Nephron (organoid): ENCODE measurements around the gene ISCA2.

ENCODE experiments used
- H3K27ac Mint-ChIP-seq, 3 experiments: 2 replicates each; pipeline ENCODE4 v1.8.0; 2020; ENCODE audit warnings: mixed read lengths in 3 of 3, mild to moderate bottlenecking in 2 of 3, moderate library complexity in 1 of 3
- H3K27me3 Mint-ChIP-seq: 2 replicates; pipeline ENCODE4 v1.8.0; 2021; ENCODE audit warnings: low read depth, mild to moderate bottlenecking, moderate library complexity, mixed read lengths
- H3K36me3 Mint-ChIP-seq: 2 replicates; pipeline ENCODE4 v1.8.0; 2020; ENCODE audit warnings: low read depth, mixed read lengths
- H3K4me1 Mint-ChIP-seq: 2 replicates; pipeline ENCODE4 v1.8.0; 2020; ENCODE audit warnings: mixed read lengths
- H3K4me3 Mint-ChIP-seq, 3 experiments: 2 replicates each; pipeline ENCODE4 v1.8.0; 2020; ENCODE audit warnings: mild to moderate bottlenecking in 3 of 3, mixed read lengths in 3 of 3, moderate library complexity in 2 of 3
- H3K9me3 Mint-ChIP-seq: 2 replicates; pipeline ENCODE4 v1.8.0; 2020; ENCODE audit warnings: mixed read lengths
- CTCF ChIP-seq, 3 experiments: fragments of 200-600 bp; sonication (generic); IDR thresholded peaks; one replicate each; pipeline ENCODE4 v1.5.0; 2021; ENCODE audit warnings: antibody characterized with exemption in 3 of 3; ENCODE audit not compliant: unreplicated experiment in 3 of 3

Gene ISCA2

GRCh38 chr14:74500417-74501134 is 7.0 kb downstream of the ISCA2 start:
- no peak for TF ChIP-seq CTCF (IDR thresholded peaks at IDR 0.05; ENCODE audit: unreplicated experiment in 3 of 3)
- H3K27ac Mint-ChIP-seq: peak overlapping the region in 2 of 3 experiments; percentile 21 to 34
- no peaks in the 10 kb centered on the region for H3K9me3 Mint-ChIP-seq
- no peaks in the 10 kb centered on the region for H3K36me3 Mint-ChIP-seq
- H3K27me3 Mint-ChIP-seq: no peaks in the 10 kb centered on the region
- no peak overlapping the region for H3K4me3 Mint-ChIP-seq
- H3K4me1 Mint-ChIP-seq: peaks cover 14% of the 10 kb centered on the region

- Mint-ChIP-seq H3K27me3 (no peaks in the 10 kb centered on the region), H3K36me3 (no peaks in the 10 kb centered on the region), H3K9me3 (no peaks in the 10 kb centered on the region), H3K4me3 (peak overlapping the region in 2 of 3 experiments; percentile 4 to 10), H3K4me1 (peaks cover 14% of the 10 kb centered on the region), H3K27ac (peak overlapping the region in 2 of 3 experiments; percentile 21 to 34)
- peak; percentile 79 to 90 (median 81) for TF ChIP-seq CTCF (IDR thresholded peaks at IDR 0.05; ENCODE audit: unreplicated experiment in 3 of 3)
Measured at GRCh38 chr14:74501135-74501614, 7.6 kb downstream of the ISCA2 start.

- H3K36me3 Mint-ChIP-seq: no peaks in the 10 kb centered on the region
- TF ChIP-seq CTCF (IDR thresholded peaks at IDR 0.05; ENCODE audit: unreplicated experiment in 3 of 3): no peak
- no peaks in the 10 kb centered on the region for H3K27me3 Mint-ChIP-seq
- H3K4me3 Mint-ChIP-seq: no peak overlapping the region
- H3K9me3 Mint-ChIP-seq: no peaks in the 10 kb centered on the region
- peak overlapping the region in 2 of 3 experiments; percentile 34 to 49 for H3K27ac Mint-ChIP-seq
- peaks cover 14% of the 10 kb centered on the region for H3K4me1 Mint-ChIP-seq
Measured at GRCh38 chr14:74501691-74502090, 8.1 kb downstream of the ISCA2 start.

- Mint-ChIP-seq H3K4me1 (peaks cover 14% of the 10 kb centered on the region), H3K9me3 (no peaks in the 10 kb centered on the region), H3K27me3 (no peaks in the 10 kb centered on the region), H3K27ac (peak overlapping the region; percentile 35 to 68 (median 49)), H3K4me3 (no peak overlapping the region), H3K36me3 (no peaks in the 10 kb centered on the region)
- peak; percentile 44 to 62 (median 56) for TF ChIP-seq CTCF (IDR thresholded peaks at IDR 0.05; ENCODE audit: unreplicated experiment in 3 of 3)
Measured at GRCh38 chr14:74502236-74503019, 8.9 kb downstream of the ISCA2 start.

- no peaks in the 10 kb centered on the region for H3K27me3 Mint-ChIP-seq
- no peak overlapping the region for H3K4me3 Mint-ChIP-seq
- no peaks in the 10 kb centered on the region for H3K9me3 Mint-ChIP-seq
- no peaks in the 10 kb centered on the region for H3K36me3 Mint-ChIP-seq
- H3K27ac Mint-ChIP-seq: no peak overlapping the region
- H3K4me1 Mint-ChIP-seq: peaks cover 14% of the 10 kb centered on the region
- TF ChIP-seq CTCF (IDR thresholded peaks at IDR 0.05; ENCODE audit: unreplicated experiment in 3 of 3): no peak
Measured at GRCh38 chr14:74503291-74503937, 9.8 kb downstream of the ISCA2 start.
